GM21528 (cell line): ENCODE results near the gene MTA1.

Source experiments
- ATAC-seq: cut with Tn5 transposase; IDR thresholded peaks from one replicate; pipeline ENCODE4 v1.9.1; 2021; ENCODE audit warnings: mild to moderate bottlenecking, moderate library complexity; ENCODE audit not compliant: unreplicated experiment, low FRiP score

The MTA1 gene

DNA sequence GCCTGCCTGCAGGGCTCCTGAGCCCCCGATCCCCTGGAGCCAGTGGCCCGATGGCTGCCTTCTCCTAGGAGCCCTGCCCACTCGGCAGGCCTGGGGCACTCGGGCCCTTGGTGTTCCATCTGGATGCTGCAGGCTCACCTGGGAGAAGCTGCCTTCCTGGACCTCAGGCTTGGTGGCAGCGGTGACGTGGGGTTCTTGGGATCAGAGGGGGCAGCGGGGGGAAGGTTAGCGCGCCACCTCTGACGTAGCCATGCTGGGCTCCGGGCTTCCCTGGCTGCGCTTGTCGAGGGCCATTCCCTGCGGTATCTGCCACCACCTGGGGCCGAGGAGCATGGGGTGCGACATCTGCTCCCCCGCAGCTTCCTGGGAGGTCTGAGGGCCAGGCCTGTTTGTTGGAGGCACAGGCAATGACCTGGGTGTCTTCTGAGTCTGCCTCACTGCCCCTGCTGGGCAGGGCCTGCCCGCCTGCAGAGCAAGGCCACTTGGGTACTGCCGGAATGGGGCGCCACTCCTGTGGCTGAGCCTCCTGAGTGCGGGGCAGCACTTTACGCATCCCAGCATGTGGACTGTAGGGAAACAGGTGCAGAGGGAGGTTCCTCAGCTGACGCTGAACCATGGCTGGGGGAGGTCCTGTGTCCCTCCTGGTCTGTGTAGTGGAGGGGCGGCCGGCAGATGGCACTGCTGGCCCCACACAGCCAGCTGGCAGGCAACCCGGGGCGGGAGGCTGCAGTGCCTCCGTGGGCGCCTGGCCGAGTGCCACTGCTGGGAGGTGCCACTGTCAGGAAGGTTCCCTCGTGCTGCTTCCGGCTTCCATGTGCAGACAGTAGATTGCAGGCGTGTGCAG is 20.3 kb downstream of the MTA1 start:
- ATAC-seq, result no peak

DNA sequence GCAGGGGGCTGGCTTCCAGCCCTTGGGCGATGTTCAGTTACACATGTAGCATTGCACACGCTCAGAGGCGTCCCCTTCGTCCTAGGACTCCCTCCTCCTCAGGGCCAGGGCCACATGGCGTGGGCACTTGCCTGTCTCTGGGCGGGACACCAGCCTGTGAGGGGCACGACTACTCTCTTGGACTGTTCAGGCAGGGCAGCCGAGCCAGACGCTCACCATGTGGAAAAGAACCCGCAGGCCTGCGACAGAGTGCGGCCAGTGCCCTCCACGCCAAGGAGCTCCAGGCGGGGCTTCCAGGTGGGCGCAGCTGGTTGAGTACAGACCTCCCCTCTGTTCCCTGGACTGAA is 20.9 kb downstream of the MTA1 start:
- no peak for ATAC-seq

GRCh38 chr14:105440992-105441391 is 21.4 kb downstream of the MTA1 start:
- ATAC-seq, result no peak

DNA sequence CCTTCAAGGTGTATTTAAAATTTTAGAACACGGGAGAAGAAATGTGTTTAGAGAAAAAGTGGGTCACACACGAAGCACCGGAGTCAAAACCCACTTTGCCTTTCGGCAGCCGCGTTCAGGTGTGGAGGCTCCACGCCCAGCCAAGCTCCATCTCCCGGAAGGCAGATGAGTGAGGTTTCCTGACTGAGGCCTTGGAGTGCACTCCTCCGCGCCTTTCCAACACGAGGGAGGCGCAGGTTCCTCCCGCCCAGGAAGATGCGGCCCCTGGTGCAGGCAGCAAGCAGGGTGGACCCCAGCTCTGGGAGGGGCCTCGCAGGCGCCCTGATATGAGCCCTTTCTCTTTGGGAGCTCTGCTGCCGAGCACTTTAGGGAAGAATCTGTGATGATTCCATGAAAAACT is 22.5 kb downstream of the MTA1 start:
- ATAC-seq, result no peak

DNA sequence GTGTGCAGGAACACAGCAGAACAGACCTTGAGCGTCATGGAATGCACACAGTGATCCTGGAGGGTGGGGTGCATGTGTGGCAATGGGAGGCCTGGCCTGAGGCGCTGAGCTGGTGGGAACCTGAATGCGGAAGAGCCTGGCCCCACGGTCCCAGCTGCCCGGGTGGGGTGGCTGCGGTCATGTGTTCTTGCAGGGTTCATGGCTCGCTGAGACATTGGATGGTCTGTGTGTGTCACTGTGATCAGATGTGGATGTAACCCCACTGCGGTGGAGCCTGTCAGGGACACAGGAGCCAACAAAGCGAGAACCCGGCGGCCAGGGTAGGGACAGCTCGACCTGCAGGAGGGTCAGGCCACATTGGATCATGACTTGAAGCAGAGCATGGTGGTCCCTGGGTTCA is 23.2 kb downstream of the MTA1 start:
- no peak for ATAC-seq

DNA sequence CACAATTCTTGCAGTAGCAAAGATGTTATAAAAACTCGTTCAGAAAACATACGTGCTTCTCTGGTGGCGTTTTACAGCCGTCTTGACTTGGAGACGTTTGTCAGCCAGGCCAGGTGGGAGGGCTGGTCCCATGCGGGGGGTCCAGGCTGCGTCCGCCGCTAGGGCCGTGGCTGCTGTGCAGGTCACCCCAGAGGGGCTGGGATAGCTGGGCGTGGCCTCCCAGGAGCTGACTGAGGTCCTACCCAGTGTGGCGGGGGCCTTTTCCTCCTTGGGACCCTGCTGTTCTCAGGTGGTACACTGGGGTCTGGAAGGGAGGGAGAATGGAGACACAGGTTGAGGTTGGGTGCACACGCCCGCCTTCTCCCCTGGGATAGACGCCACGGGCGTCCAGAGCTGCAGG is 25.2 kb downstream of the MTA1 start:
- no peak for ATAC-seq

- no peak for ATAC-seq
Observed at GRCh38 chr14:105445290-105445689, 25.7 kb downstream of the MTA1 start.

- ATAC-seq, result no peak
Observed at GRCh38 chr14:105445901-105446845, 26.5 kb downstream of the MTA1 start.

GRCh38 chr14:105446971-105447370 is 27.3 kb downstream of the MTA1 start:
- ATAC-seq, result no peak

DNA sequence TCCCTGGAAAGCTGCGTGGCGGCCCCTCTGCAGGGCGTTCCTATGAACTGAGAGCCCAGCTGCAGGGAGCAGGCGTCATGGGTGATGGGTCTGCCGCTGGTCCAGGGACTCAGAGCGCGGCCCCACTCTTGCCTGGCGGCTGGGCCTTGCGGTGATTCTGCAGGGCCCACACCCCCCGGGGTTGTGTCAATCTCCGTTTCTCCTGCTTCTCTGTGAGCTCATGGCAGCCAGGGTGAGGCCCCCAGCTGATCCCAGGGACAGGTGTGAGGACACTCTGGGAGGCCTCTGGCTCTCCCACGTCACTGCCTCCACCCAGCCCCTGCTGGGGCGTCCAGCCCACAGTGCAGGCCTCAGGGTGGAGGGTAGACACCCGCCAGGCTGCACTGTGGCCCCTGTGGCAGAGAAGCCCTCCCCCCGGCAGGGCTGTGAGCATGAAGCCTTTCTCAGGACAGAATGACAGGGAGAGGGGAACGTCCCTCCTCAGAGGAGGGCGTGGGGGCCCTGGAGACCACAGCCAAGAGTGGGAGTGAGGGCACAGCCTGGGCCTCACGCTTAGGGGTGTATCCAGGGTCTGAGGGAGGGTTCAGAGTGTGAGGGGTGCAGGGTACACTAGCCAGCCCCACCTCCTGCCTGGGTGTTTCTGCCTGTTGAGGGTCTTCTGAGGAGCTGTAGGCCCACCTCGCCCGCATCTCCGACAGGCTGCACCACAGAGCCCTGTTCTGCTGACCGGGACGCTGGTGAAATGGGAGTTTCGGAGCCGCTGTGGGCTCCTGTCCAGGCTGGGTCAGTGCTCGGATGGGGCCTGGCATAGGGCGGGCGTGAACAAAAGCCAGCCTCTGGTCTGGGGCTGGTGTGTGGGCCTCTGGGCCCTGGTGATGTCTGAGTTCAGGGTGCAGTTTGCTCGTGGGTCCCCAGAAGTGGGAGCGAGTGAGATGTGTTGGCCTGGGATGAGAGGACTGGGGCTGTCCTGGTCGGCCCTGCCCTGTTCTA is 28.3 kb downstream of the MTA1 start:
- ATAC-seq, result no peak

GRCh38 chr14:105448706-105449111 is 29.1 kb downstream of the MTA1 start:
- no peak for ATAC-seq

- no peak for ATAC-seq
Observed at GRCh38 chr14:105449276-105450122, 29.9 kb downstream of the MTA1 start.

GRCh38 chr14:105450123-105450505 is 30.5 kb downstream of the MTA1 start:
- no peak for ATAC-seq

GRCh38 chr14:105450864-105451720 is 31.5 kb downstream of the MTA1 start:
- ATAC-seq, result no peak

GRCh38 chr14:105452963-105453362 is 33.3 kb downstream of the MTA1 start:
- ATAC-seq, result no peak

- ATAC-seq, result no peak
Observed at GRCh38 chr14:105453847-105454246, 34.2 kb downstream of the MTA1 start.

- no peak for ATAC-seq
Observed at GRCh38 chr14:105455086-105455640, 35.5 kb downstream of the MTA1 start.
